ENCODE results near the gene ATP6V0A4.
"Not testable (repeated sequence)": the region's sequence is repeated elsewhere in the genome, so short reads cannot be mapped to it uniquely, and the experiment has no call there.

- TF ChIP-seq CTCF, POLR2AphosphoS5, EP300 (IDR thresholded peaks at IDR 0.05): not testable (repeated sequence)
Measured at GRCh38 chr7:138695776-138696175, 102.2 kb downstream of the ATP6V0A4 start.
